ENCODE measurements around the gene GNPNAT1. TPM values are rescaled to one million over a fixed set of nuclear protein-coding genes. Genes with fewer than 3 reads are reported as not detected.

The GNPNAT1 gene
- total and polyA plus RNA-seq, 2 experiments from 2014 or later = 44.4 to 68.7 TPM

- TF ChIP-seq CTCF (conservative IDR thresholded peaks at IDR 0.05; ENCODE audit: low read depth in 2 of 2) (no peak), REST (IDR thresholded peaks at IDR 0.05; ENCODE audit: unreplicated experiment) (no peak)
These were observed 8.2 kb downstream of the GNPNAT1 start (continued) for GRCh38 chr14:52783206-52783605.

- peaks cover 7% of the 10 kb centered on the region for H3K27me3 Mint-ChIP-seq (ENCODE audit: insufficient read depth, low read depth, poor library complexity)
- 0 out of 2 replicates have a peak, but pooled peaks cover 4% of the 10 kb centered on the region for H4K20me1 ChIP-seq (replicated peaks; ENCODE audit: insufficient read depth)
- no peak overlapping the region for H3K4me2 ChIP-seq
- H3K36me3 Mint-ChIP-seq (ENCODE audit: low read depth) = peaks cover 30% of the 10 kb centered on the region; the same call in 2 of the 3 replicates
- no peak overlapping the region for H3K4me3 ChIP-seq
- no peak for ATAC-seq
- no peak for DNase-seq (ENCODE audit: low spot score)
- H3K79me2 ChIP-seq (replicated peaks; ENCODE audit: insufficient read depth) = peaks cover 7% of the 10 kb centered on the region
- no peaks in the 10 kb centered on the region for H3K9me3 Mint-ChIP-seq
- H3K9me2 ChIP-seq (ENCODE audit: insufficient read depth) = no peaks in the 10 kb centered on the region
- H3K4me1 Mint-ChIP-seq = no peaks in the 10 kb centered on the region
- 0 out of 2 replicates have a peak, but pooled peaks cover 3% of the 10 kb centered on the region for H3K4me1 ChIP-seq (ENCODE audit: insufficient read depth)
- no peak overlapping the region for H3K4me3 Mint-ChIP-seq
- no peak overlapping the region for H3K27ac Mint-ChIP-seq
- no peaks in the 10 kb centered on the region for H3F3A ChIP-seq (replicated peaks; ENCODE audit: low read depth)
- H3K27me3 ChIP-seq (ENCODE audit: insufficient read depth) = no peaks in the 10 kb centered on the region
- no peak overlapping the region for H2AFZ ChIP-seq
- no peak overlapping the region for H3K27ac ChIP-seq (ENCODE audit: low read depth)
- no peaks in the 10 kb centered on the region; the same call in 1 of the 2 replicates for H3K36me3 ChIP-seq (ENCODE audit: insufficient read depth)
- no peak for TF ChIP-seq ETS1 (IDR thresholded peaks at IDR 0.05)
- no peak for TF ChIP-seq EZH2phosphoT487 (IDR thresholded peaks at IDR 0.05; ENCODE audit: unreplicated experiment)
- TF ChIP-seq JUNB (IDR thresholded peaks at IDR 0.05; ENCODE audit: unreplicated experiment) = no peak
- TF ChIP-seq CTCF (conservative IDR thresholded peaks at IDR 0.05; ENCODE audit: low read depth in 2 of 2) = no peak
- TF ChIP-seq CREB1 (CRISPR knock-in tag; IDR thresholded peaks at IDR 0.05; ENCODE audit: low read depth) = no peak
- no peak for TF ChIP-seq POLR2AphosphoS5 (IDR thresholded peaks at IDR 0.05; ENCODE audit: low read depth)
- TF ChIP-seq ZNF331 (CRISPR knock-in tag; IDR thresholded peaks at IDR 0.05; ENCODE audit: low read depth) = no peak
- no peak for TF ChIP-seq REST (IDR thresholded peaks at IDR 0.05; ENCODE audit: unreplicated experiment)
- TF ChIP-seq EZH2 (IDR thresholded peaks at IDR 0.05; ENCODE audit: low read depth, unreplicated experiment) = no peak
- no peak for TF ChIP-seq NANOG (IDR thresholded peaks at IDR 0.05; ENCODE audit: borderline replicate concordance)
- TF ChIP-seq STAT1 (IDR thresholded peaks at IDR 0.05; ENCODE audit: unreplicated experiment) = no peak
These were observed 9.8 kb downstream of the GNPNAT1 start for GRCh38 chr14:52781629-52782028.
